HK-2 (cell line): ENCODE results near the gene DCHS1.

Experiments
- DNase-seq: peaks from one replicate; pipeline ENCODE4 v3.0.0-alpha.2; 2018; ENCODE audit not compliant: unreplicated experiment

DCHS1 gene

GRCh38 chr11:6673523-6674218 is 18.1 kb upstream of the DCHS1 start:
- no peak for DNase-seq

- no peak for DNase-seq
Observed at GRCh38 chr11:6671991-6672390, 16.4 kb upstream of the DCHS1 start.

- DNase-seq: no peak
Observed at GRCh38 chr11:6670202-6670830, 14.7 kb upstream of the DCHS1 start.

GRCh38 chr11:6667733-6668374 is 12.2 kb upstream of the DCHS1 start:
- DNase-seq: no peak

- no peak for DNase-seq
Observed at GRCh38 chr11:6666302-6667183, 10.9 kb upstream of the DCHS1 start.

GRCh38 chr11:6664551-6664950 is 8.9 kb upstream of the DCHS1 start:
- DNase-seq: no peak

- no peak for DNase-seq
Observed at GRCh38 chr11:6663794-6664469, 8.3 kb upstream of the DCHS1 start.

GRCh38 chr11:6660712-6661111 is 5.1 kb upstream of the DCHS1 start:
- DNase-seq: no peak

- no peak for DNase-seq
Observed at GRCh38 chr11:6658647-6659046, 3.0 kb upstream of the DCHS1 start.

GRCh38 chr11:6657346-6657745 is 1.7 kb upstream of the DCHS1 start:
- no peak for DNase-seq

- DNase-seq: no peak
Observed at GRCh38 chr11:6656936-6657335, 1.3 kb upstream of the DCHS1 start.

GRCh38 chr11:6656584-6656915 is 941 bp upstream of the DCHS1 start:
- no peak for DNase-seq

GRCh38 chr11:6655020-6655789 is 404 bp downstream of the DCHS1 start:
- no peak for DNase-seq

GRCh38 chr11:6654281-6655019 is 1.2 kb downstream of the DCHS1 start:
- no peak for DNase-seq

- DNase-seq: no peak
Observed at GRCh38 chr11:6653656-6654055, 2.0 kb downstream of the DCHS1 start.

- DNase-seq: no peak
Observed at GRCh38 chr11:6653097-6653496, 2.5 kb downstream of the DCHS1 start.

- DNase-seq: no peak
Observed at GRCh38 chr11:6652182-6652581, 3.4 kb downstream of the DCHS1 start.

GRCh38 chr11:6650980-6651379 is 4.6 kb downstream of the DCHS1 start:
- DNase-seq: no peak

GRCh38 chr11:6650104-6650503 is 5.5 kb downstream of the DCHS1 start:
- DNase-seq: no peak

- no peak for DNase-seq
Observed at GRCh38 chr11:6648501-6648900, 7.1 kb downstream of the DCHS1 start.
